Adrenal gland (tissue), 12 donors: ENCODE results near the gene ACTN2. TPM values are rescaled to one million over a fixed set of nuclear protein-coding genes. Genes with fewer than 3 reads are reported as not detected.
"Not testable (repeated sequence)": the region's sequence is repeated elsewhere in the genome, so short reads cannot be mapped to it uniquely, and the experiment has no call there.

Experiments used
- DNase-seq, 7 donors: peaks; one replicate each; pipeline ENCODE4 v3.0.0-alpha.2; 2019 to 2020
- H3K27ac ChIP-seq, 5 donors: fragments of 200-600 bp; sonication (generic) in 4 of 5; 1 replicate in 3 of 5; 2 replicates in 2 of 5; pipeline versions ENCODE4 v1.5.1 to v1.8.0; 2016 to 2020; ENCODE audit warnings: mild to moderate bottlenecking in 1 of 5
- H3K27me3 ChIP-seq: fragments of 200-600 bp; 2 replicates; pipeline ENCODE4 v1.8.0; 2021
- H3K36me3 ChIP-seq, 2 donors: fragments of 200-600 bp; replicated peaks in 1 of 2; 1 replicate in 1 of 2; 2 replicates in 1 of 2; pipeline versions ENCODE4 v1.5.1 to v1.8.0; 2018 to 2022
- H3K4me1 ChIP-seq, 2 donors: fragments of 200-600 bp; replicated peaks in 1 of 2; 1 replicate in 1 of 2; 2 replicates in 1 of 2; pipeline versions ENCODE4 v1.5.1 to v1.8.0; 2018 to 2021
- H3K4me3 ChIP-seq, 4 donors: fragments of 200-600 bp; sonication (generic) in 3 of 4; one replicate each; pipeline ENCODE4 v1.5.1; 2016 to 2018
- H3K9me3 ChIP-seq, 3 donors: fragments of 200-600 bp; sonication (generic) in 1 of 3; replicated peaks in 1 of 3; 1 replicate in 2 of 3; 2 replicates in 1 of 3; pipeline versions ENCODE4 v1.5.1 to v1.8.0; 2016 to 2021
- POLR2A ChIP-seq, 2 donors: fragments of 450-650 bp; IDR thresholded peaks; one replicate each; pipeline ENCODE4 v1.6.1; 2017; ENCODE audit warnings: antibody characterized with exemption in 2 of 2, mild to moderate bottlenecking in 2 of 2, moderate library complexity in 1 of 2
- WGBS, 4 donors: extraction: QIAGEN DNeasy Blood & Tissue Kit in 2 of 4; methylation state at CpG; one replicate each; pipeline versions ENCODE4 v1.1.5 to v1.1.7; 2013 to 2017; 5-methylcytosine and 5-hydroxymethylcytosine counted together
- intact Hi-C, 2 donors: fragments of 100-400 bp; cut with DNase I; formaldehyde crosslinking; loops; one replicate each; pipeline versions ENCODE4 v1.14.1 to v1.15.0; 2022 to 2023
- polyA plus RNA-seq, 3 donors: library from polyadenylated mRNA; stranded (reverse); fragments of 200-250 nt in 2 of 3; fragments of 350-450 nt in 1 of 3; fragmentation: Illumina TruSeq in 1 of 3; extraction: RNeasy Lipid Tissue Mini Kit (QIAGEN cat#74804) in 1 of 3; gene quantifications; one replicate each; pipeline ENCODE4 v1.2.3, GENCODE V29; 2013 to 2014
- total RNA-seq, 9 donors: library from RNA; depleted of rRNA in 4 of 9; stranded (reverse); fragments of >200 nt in 4 of 9; fragments of 120-200 nt in 1 of 9; fragmentation: NEBNext Ultra II Directional in 1 of 9; extraction: Animal tissue kit (Norgen Biotek cat#: 25700) in 1 of 9; gene quantifications; one replicate each; pipeline versions ENCODE4 v1.1.0 to v1.2.4, GENCODE V29; 2013 to 2023
- TF ChIP-seq, protein P1 (sequence below), 6 experiments: fragments of 450-650 bp in 4 of 6; fragments of 200-600 bp in 2 of 6; sonication (generic) in 1 of 6; IDR thresholded peaks; 1 replicate in 5 of 6; 2 replicates in 1 of 6; pipeline versions ENCODE4 v1.5.1 to v1.8.0; 2016 to 2021; ENCODE audit warnings: antibody characterized with exemption in 6 of 6, mild to moderate bottlenecking in 2 of 6, moderate library complexity in 1 of 6
- donor health status: healthy with polysubstance abuse.
- donor health status: Bipolar disorder and iron deficiency.
- donor health status: DM: yes; HTN: yes; CAD: no.
- donor health status: DM: no; HTN: no; CAD: no.
- donor health status: DM: no; HTN: no; CAD: no.
- donor health status: DM: yes; HTN: yes; CAD: no.

ACTN2 gene
- total and polyA plus RNA-seq, 12 donors, result under 0.01 to 1.0 (median 0.34) TPM; not detected in 2

GRCh38 chr1:236657398-236657797 lies 28.9 kb upstream of the ACTN2 start:
- H3K36me3 ChIP-seq, result no peaks in the 10 kb centered on the region
- no peak overlapping the region for H3K27ac ChIP-seq
- WGBS, 4 donors, result 83 to 93% (median 89%) methylated on average over 8 of the region's 8 CpGs
- H3K4me1 ChIP-seq, result no peaks in the 10 kb centered on the region
- H3K9me3 ChIP-seq, result no peaks in the 10 kb centered on the region
- H3K4me3 ChIP-seq, result no peak overlapping the region
- TF ChIP-seq, protein P1, sequence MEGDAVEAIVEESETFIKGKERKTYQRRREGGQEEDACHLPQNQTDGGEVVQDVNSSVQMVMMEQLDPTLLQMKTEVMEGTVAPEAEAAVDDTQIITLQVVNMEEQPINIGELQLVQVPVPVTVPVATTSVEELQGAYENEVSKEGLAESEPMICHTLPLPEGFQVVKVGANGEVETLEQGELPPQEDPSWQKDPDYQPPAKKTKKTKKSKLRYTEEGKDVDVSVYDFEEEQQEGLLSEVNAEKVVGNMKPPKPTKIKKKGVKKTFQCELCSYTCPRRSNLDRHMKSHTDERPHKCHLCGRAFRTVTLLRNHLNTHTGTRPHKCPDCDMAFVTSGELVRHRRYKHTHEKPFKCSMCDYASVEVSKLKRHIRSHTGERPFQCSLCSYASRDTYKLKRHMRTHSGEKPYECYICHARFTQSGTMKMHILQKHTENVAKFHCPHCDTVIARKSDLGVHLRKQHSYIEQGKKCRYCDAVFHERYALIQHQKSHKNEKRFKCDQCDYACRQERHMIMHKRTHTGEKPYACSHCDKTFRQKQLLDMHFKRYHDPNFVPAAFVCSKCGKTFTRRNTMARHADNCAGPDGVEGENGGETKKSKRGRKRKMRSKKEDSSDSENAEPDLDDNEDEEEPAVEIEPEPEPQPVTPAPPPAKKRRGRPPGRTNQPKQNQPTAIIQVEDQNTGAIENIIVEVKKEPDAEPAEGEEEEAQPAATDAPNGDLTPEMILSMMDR (IDR thresholded peaks at IDR 0.05), result no peak
- TF ChIP-seq POLR2A (IDR thresholded peaks at IDR 0.05), result no peak
- intact Hi-C loops, result no loop called here
- H3K27me3 ChIP-seq, result no peaks in the 10 kb centered on the region
- no peak for DNase-seq

- no peaks in the 10 kb centered on the region for H3K9me3 ChIP-seq
- DNase-seq, result no peak
- no peaks in the 10 kb centered on the region for H3K27me3 ChIP-seq
- H3K36me3 ChIP-seq, result no peaks in the 10 kb centered on the region
- TF ChIP-seq POLR2A (IDR thresholded peaks at IDR 0.05), result no peak
- TF ChIP-seq, protein P1 (IDR thresholded peaks at IDR 0.05), result no peak
- 72 to 85% (median 79%) methylated on average over 12 of the region's 12 CpGs for WGBS, 4 donors
- H3K4me3 ChIP-seq, result no peak overlapping the region
- intact Hi-C loops, result no loop called here
- H3K27ac ChIP-seq, result no peak overlapping the region
- no peaks in the 10 kb centered on the region for H3K4me1 ChIP-seq
Measured at GRCh38 chr1:236659792-236660587, 26.3 kb upstream of the ACTN2 start.

DNA sequence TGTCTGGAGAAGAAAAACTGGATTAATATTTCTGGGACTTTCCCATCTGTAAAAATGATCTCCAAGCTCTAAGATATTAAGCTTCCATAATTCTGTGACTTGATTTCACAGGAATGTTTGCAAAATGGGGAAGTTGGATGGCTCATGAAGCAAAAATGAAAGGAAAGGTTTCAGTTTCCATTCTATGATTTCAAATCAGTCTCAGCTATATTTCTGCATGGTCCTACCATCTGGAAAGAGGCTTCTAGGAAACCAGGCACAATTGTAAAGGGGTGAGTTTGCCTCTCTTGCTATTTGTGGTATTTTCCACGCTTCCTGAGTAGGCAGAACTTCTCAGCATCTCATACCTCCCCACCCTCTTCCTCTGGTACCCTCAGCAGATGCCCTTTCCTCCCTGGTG lies 22.4 kb upstream of the ACTN2 start:
- no peak for DNase-seq
- Histone ChIP-seq H3K27ac (no peak overlapping the region), H3K4me1 (no peaks in the 10 kb centered on the region), H3K36me3 (no peaks in the 10 kb centered on the region), H3K9me3 (no peaks in the 10 kb centered on the region), H3K4me3 (no peak overlapping the region), H3K27me3 (no peaks in the 10 kb centered on the region)
- 33 to 58% (median 56%) methylated on average over 1 of the region's 1 CpG for WGBS, 4 donors
- no peak for TF ChIP-seq POLR2A (IDR thresholded peaks at IDR 0.05)
- TF ChIP-seq, protein P1 (IDR thresholded peaks at IDR 0.05), result no peak
- intact Hi-C loops, result no loop called here

DNA sequence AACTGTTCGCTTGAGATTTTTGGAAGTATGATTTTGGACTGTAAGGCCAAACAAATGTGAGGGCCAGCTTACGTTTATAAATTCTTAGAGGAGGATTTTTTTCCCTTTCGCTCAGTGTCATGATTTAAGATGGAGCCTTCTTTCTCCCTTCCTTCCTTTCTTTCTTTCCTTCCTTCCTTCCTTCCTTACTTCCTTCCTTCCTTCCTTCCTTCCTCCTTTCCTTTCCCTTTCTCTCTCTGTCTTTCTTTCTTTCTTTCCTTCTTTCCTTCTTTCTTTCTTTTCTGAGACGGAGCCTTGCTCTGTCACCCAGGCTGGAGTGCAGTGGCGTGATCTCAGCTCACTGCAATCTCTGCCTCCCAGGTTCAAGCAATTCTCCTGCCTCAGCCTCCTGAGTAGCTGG lies 17.4 kb upstream of the ACTN2 start:
- H3K4me3 ChIP-seq, H3K27ac ChIP-seq, DNase-seq, H3K9me3 ChIP-seq, intact Hi-C loops, H3K27me3 ChIP-seq, H3K4me1 ChIP-seq, H3K36me3 ChIP-seq: not testable (repeated sequence)
- 80 to 88% (median 87%) methylated on average over 5 of the region's 5 CpGs for WGBS, 4 donors

GRCh38 chr1:236670060-236670459 lies 16.2 kb upstream of the ACTN2 start:
- no peaks in the 10 kb centered on the region for H3K36me3 ChIP-seq
- 54 to 60% (median 55%) methylated on average over 7 of the region's 7 CpGs for WGBS, 4 donors
- no peak overlapping the region for H3K4me3 ChIP-seq
- intact Hi-C loops, result no loop called here
- no peaks in the 10 kb centered on the region for H3K27me3 ChIP-seq
- H3K27ac ChIP-seq, result no peak overlapping the region
- H3K9me3 ChIP-seq, result no peaks in the 10 kb centered on the region
- H3K4me1 ChIP-seq, result no peaks in the 10 kb centered on the region
- no peak for TF ChIP-seq POLR2A (IDR thresholded peaks at IDR 0.05)
- TF ChIP-seq, protein P1 (IDR thresholded peaks at IDR 0.05), result no peak
- no peak for DNase-seq
